GM19463 (cell line): ENCODE results near the gene ZNF521.

Source experiments
- ATAC-seq: cut with Tn5 transposase; IDR thresholded peaks from one replicate; pipeline ENCODE4 v1.9.1; 2021; ENCODE audit warnings: mild to moderate bottlenecking, moderate library complexity; ENCODE audit not compliant: unreplicated experiment

The ZNF521 gene

DNA sequence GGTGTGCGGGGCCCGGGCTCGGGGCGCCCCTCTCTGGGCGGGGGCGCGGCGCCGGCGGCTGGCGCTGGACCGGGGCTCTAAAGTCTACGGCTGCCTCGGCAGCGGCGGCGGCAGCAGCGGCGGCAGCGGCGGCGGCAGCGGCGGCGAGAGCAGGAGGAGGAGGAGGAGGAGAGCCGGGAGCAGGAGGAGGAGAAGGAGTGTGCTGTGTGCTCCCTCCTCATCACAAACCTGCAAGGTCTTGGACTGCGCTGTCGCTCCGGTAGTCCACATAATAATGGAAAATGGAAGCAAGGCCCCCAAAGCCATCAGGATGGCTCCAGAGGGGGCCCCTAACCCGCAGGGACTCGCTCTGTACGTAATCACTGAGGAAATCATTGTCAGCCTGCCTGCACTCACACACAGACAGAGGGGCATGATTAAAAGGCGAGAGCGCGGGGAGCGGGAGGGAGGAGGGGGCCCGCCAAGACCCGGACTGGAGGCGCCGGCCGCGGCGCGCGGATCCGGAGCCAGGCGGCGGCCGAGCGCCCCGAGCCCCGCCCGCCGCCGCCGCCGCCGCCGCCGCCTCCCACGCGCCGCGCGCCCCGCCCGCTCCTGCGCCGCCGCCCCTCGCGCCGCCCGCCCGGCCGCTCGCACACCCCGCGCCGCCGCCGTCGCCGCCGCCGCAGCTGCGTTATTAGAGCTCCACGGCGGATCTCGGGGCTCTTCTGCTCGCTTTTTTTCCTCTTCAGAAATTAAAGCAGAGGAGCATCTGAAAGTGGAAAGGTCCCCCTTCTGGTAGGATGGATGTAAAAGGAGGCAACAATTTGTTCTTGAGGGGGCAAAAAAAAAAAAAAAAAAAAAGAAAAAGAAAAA lies at the start of gene ZNF521:
Gene ZNF521 (minus strand): TSS at position 390 of the 852 bp plus-strand sequence. CDS start 1,220 bp downstream, outside the sequence.
- peak; percentile 67 for ATAC-seq

DNA sequence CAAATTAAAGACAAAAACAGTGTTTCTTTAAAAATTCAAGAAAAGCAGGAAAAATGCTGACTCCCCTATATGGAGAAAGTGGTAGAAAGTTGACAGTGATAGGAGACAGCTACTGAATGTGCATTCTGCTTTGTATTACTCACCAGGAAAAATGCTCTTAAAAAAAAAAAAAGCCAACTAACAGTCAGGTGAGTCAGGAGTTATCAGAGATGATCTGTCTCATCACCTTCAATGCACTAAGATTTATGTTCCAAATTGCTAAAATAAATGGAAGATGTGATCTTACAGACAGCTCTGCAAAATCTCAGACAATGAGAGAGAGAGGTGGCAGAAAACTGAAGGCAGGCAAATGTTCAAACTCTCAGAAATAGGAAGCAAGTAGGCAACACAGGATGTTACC lies 47.6 kb upstream of the ZNF521 start:
- no peak for ATAC-seq

- no peak for ATAC-seq
Observed at GRCh38 chr18:25392192-25392591, 40.2 kb upstream of the ZNF521 start.

- ATAC-seq: no peak
Observed at GRCh38 chr18:25373432-25374179, 21.6 kb upstream of the ZNF521 start.

GRCh38 chr18:25370391-25370790 lies 18.4 kb upstream of the ZNF521 start:
- ATAC-seq: no peak

DNA sequence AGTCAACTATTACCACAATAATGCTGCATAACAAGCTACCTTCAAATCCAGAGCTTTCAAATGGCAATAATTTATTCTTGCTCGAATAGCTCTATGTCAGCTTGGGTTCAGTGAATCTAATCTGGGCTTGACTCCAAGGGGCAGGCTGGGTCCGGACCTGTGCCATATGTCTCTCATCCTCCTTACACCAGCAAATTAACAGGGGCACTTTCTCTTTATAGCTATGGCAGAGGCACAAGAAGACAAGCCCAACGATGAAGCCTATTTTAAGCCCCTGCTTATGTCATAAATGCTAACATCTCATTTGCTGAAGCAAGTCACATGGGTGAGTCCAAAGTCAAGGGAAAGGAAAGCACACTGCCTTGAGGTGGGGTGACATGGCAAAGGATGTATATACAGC lies 13.3 kb upstream of the ZNF521 start:
- no peak for ATAC-seq

- ATAC-seq: no peak
Observed at GRCh38 chr18:25364732-25365131, 12.8 kb upstream of the ZNF521 start.

DNA sequence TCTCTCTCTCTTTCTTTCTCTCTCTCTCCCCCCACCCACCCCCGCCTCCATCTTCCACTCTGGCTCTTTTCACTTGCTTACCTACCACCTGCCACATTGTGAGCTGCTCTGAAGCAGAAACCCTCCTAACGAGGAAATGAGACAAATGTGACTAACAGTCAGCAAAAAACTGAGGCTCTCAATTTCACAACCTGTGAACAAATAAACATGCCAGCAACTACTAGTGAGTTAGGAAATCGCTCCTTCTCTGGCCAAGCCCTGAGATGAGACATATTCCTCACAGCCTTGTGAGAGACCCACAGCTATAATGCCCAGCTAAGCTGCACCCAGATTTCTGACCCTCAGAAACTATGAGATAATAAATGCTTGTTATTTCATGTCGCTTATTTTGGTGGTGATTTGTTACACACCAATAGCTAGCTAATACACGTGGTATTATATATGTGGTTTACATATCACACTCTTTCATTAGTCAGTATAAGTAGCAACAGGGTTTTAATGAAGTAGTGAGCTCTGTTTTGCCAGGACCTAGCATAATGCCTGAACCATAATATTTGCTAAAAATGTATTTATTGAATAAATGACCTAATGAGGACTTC lies 8.4 kb upstream of the ZNF521 start:
- no peak for ATAC-seq

DNA sequence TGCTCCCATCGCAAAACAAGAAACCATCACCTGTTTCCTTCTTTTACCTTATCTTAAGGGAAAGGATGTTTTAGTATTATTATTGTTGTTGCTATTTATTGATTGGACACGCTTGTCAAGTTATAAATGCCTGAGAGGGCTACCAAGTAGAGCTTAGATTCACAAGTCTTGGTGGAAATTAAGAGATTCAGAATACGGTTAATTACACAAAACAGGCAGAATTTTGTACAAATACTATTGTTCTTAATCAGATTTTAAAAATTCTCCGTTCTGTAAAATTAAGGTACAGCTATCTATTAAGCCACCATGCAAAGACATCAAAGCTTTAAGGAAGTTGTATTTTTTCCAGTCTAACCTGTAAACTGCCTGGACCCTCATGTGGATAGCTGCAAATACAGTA lies 1.1 kb upstream of the ZNF521 start:
- ATAC-seq: no peak

- no peak for ATAC-seq
Observed at GRCh38 chr18:25352629-25353005, 651 bp upstream of the ZNF521 start.

DNA sequence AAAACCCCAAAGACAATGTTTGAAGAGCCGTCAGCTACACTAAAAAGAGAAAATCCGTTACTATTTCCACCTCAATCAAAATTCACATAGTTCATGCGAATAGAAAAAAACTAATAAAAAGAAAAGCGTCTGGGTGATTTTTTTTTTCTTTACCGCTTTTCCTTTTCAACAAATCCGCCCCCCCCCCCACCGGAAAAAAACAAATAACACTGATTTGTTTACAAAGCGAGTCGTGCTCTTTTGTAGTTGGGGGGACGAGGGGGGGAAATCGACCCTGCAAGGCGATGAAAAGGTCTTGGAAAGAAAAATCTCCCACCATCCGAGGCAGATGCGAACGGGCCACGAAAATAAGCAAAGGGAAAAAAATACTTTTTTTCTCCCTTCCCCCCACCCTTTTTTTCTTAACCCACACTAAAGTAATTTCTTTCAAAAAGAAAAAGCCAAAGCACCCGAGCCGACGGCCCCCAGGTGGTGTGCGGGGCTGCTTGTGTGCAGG lies 638 bp downstream of the ZNF521 start:
- ATAC-seq: no peak

GRCh38 chr18:25350489-25351251 lies 1.3 kb downstream of the ZNF521 start:
- peak; percentile 39 for ATAC-seq

- ATAC-seq: no peak
Observed at GRCh38 chr18:25349926-25350487, 2.0 kb downstream of the ZNF521 start.

DNA sequence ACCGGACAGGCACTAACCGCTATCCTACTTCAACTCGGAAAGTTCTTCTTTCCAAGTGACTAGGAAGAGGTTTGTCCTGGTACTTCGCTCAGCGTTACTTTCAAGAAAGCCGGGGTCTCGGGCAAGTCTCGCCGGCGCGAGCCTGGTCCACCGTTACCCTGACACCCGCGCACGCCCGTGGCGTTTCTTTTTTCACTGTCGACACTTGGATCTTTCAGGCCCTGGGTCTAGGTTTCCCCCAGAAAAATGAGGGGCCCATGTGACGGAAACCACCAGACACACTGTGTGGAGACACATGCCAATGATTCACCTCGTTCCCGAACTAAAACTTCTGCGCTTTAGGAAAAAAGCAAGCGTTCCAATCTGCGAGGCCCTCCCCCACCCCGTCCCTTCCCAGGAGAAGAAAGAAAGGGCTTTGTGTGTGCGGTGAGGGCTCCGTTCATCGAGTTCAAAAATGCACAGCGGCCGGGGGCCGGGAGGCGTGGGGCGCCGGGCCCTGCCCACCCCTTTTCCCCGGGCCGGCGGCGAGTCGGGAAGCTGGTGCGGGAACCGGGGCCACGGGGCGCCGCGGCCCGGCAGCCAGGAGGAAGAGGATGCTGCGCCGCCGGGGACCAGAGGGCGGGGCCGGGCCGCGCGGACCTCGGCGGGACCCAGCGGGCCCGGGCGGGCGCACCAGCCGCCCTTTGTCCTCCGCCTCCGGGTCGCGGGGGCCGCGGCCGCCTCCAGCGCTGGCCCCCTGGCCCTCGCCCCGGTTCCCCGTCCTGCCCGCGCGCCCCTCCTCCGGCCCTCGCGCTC lies 2.6 kb downstream of the ZNF521 start:
- no peak for ATAC-seq

GRCh38 chr18:25348386-25349130 lies 3.4 kb downstream of the ZNF521 start:
- no peak for ATAC-seq

GRCh38 chr18:25346561-25346960 lies 5.4 kb downstream of the ZNF521 start:
- ATAC-seq: no peak

- ATAC-seq: no peak
Observed at GRCh38 chr18:25345081-25345866, 6.7 kb downstream of the ZNF521 start.

- no peak for ATAC-seq
Observed at GRCh38 chr18:25341831-25342230, 10.1 kb downstream of the ZNF521 start.
